ENCODE results near the gene CD3D.
"Not testable (repeated sequence)": the region's sequence is repeated elsewhere in the genome, so short reads cannot be mapped to it uniquely, and the experiment has no call there.

The CD3D gene

GRCh38 chr11:118338637-118339061 is 3.9 kb downstream of the CD3D start:
- peak; percentile 88 for DNase-seq

GRCh38 chr11:118334745-118335144 is 7.8 kb downstream of the CD3D start:
- DNase-seq: no peak

GRCh38 chr11:118328745-118329144 is 13.8 kb downstream of the CD3D start:
- no peak for DNase-seq

GRCh38 chr11:118325283-118325682 is 17.2 kb downstream of the CD3D start:
- no peak for DNase-seq

- no peak for DNase-seq
Measured at GRCh38 chr11:118322721-118323120, 19.8 kb downstream of the CD3D start.

GRCh38 chr11:118321386-118322082 is 21.0 kb downstream of the CD3D start:
- DNase-seq: no peak

GRCh38 chr11:118320515-118320914 is 22.0 kb downstream of the CD3D start:
- no peak for DNase-seq

- DNase-seq: no peak
Measured at GRCh38 chr11:118319337-118319707, 23.2 kb downstream of the CD3D start.

GRCh38 chr11:118318581-118319336 is 23.7 kb downstream of the CD3D start:
- DNase-seq: no peak

GRCh38 chr11:118318124-118318523 is 24.4 kb downstream of the CD3D start:
- DNase-seq: no peak

- DNase-seq: no peak
Measured at GRCh38 chr11:118314988-118315411, 27.5 kb downstream of the CD3D start.

GRCh38 chr11:118313242-118313641 is 29.3 kb downstream of the CD3D start:
- no peak for DNase-seq

GRCh38 chr11:118312328-118312727 is 30.2 kb downstream of the CD3D start:
- DNase-seq: no peak

- no peak for DNase-seq
Measured at GRCh38 chr11:118311518-118311917, 31.0 kb downstream of the CD3D start.

GRCh38 chr11:118310781-118311485 is 31.6 kb downstream of the CD3D start:
- DNase-seq: no peak

- DNase-seq: no peak
Measured at GRCh38 chr11:118310271-118310670, 32.2 kb downstream of the CD3D start.

GRCh38 chr11:118308995-118309528 is 33.4 kb downstream of the CD3D start:
- not testable (repeated sequence) for DNase-seq

GRCh38 chr11:118306556-118306955 is 35.9 kb downstream of the CD3D start:
- no peak for DNase-seq

- DNase-seq: peak; percentile 56
Measured at GRCh38 chr11:118305726-118306125, 36.8 kb downstream of the CD3D start.

GRCh38 chr11:118304568-118305248 is 37.8 kb downstream of the CD3D start, which contains the start of gene CD3E:
CD3E (plus strand) TSS chr11:118304730; CDS start chr11:118304953, 223 bp downstream.
- peak; percentile 67 for DNase-seq

- no peak for DNase-seq
Measured at GRCh38 chr11:118304227-118304567, 38.3 kb downstream of the CD3D start.

GRCh38 chr11:118301600-118302195 is 40.8 kb downstream of the CD3D start:
- DNase-seq: no peak
